ENCODE measurements around the gene RNASEH2A.
A peak's percentile ranks its signal among the peaks of the same experiment; 100 is the strongest.

GRCh38 chr19:12788682-12789097, 17.7 kb upstream of the RNASEH2A start:
- TF ChIP-seq CTCF (conservative IDR thresholded peaks at IDR 0.05; ENCODE audit: low read depth, low read length), result no peak
- TF ChIP-seq POLR2A (IDR thresholded peaks at IDR 0.05; ENCODE audit: low read depth, low read length), result no peak
- TF ChIP-seq CEBPB (IDR thresholded peaks at IDR 0.05; ENCODE audit: low read depth, low read length), result no peak
- no peak for TF ChIP-seq MXI1 (IDR thresholded peaks at IDR 0.05; ENCODE audit: borderline replicate concordance, low read depth, low read length)
- TF ChIP-seq RAD21 (IDR thresholded peaks at IDR 0.05; ENCODE audit: low read length), result no peak
- TF ChIP-seq NFE2L2 (IDR thresholded peaks at IDR 0.05; ENCODE audit: low read depth, low read length), result no peak
- peak; percentile 72; the same call in 1 of the 2 replicates for TF ChIP-seq MAZ (IDR thresholded peaks at IDR 0.05; ENCODE audit: borderline replicate concordance, low read depth, low read length)
- TF ChIP-seq MAFK (IDR thresholded peaks at IDR 0.05; ENCODE audit: low read depth, low read length), result no peak
- no peak for TF ChIP-seq SMC3 (IDR thresholded peaks at IDR 0.05; ENCODE audit: low read depth, low read length)
- TF ChIP-seq, protein P1, sequence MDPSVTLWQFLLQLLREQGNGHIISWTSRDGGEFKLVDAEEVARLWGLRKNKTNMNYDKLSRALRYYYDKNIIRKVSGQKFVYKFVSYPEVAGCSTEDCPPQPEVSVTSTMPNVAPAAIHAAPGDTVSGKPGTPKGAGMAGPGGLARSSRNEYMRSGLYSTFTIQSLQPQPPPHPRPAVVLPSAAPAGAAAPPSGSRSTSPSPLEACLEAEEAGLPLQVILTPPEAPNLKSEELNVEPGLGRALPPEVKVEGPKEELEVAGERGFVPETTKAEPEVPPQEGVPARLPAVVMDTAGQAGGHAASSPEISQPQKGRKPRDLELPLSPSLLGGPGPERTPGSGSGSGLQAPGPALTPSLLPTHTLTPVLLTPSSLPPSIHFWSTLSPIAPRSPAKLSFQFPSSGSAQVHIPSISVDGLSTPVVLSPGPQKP (IDR thresholded peaks at IDR 0.05; ENCODE audit: borderline replicate concordance, low read depth, low read length), result no peak
- TF ChIP-seq RFX5 (IDR thresholded peaks at IDR 0.05; ENCODE audit: low read depth, low read length), result no peak
- TF ChIP-seq BHLHE40 (IDR thresholded peaks at IDR 0.05; ENCODE audit: low read depth, low read length), result no peak
- TF ChIP-seq RCOR1 (IDR thresholded peaks at IDR 0.05; ENCODE audit: insufficient replicate concordance, low read length), result no peak
- TF ChIP-seq USF2 (IDR thresholded peaks at IDR 0.05; ENCODE audit: low read depth, low read length), result no peak
